OCI-LY1 (cell line): ENCODE results near the gene TGM6.

Source experiments
- EZH2 ChIP-seq: fragments of 200-600 bp; sonication (generic), shearing (Covaris generic); IDR thresholded peaks from 2 replicates; pipeline ENCODE4 v1.8.0; 2017; ENCODE audit warnings: borderline replicate concordance, mixed run types, mild to moderate bottlenecking, antibody characterized with exemption, low read length, moderate library complexity, mixed read lengths
- TF ChIP-seq, protein P1 (sequence below): fragments of 200-600 bp; sonication (generic), shearing (Covaris generic); IDR thresholded peaks from 2 replicates; pipeline ENCODE4 v1.5.1; 2017; ENCODE audit warnings: mild to moderate bottlenecking, antibody characterized with exemption, low read length, moderate library complexity, mixed read lengths

GRCh38 chr20:2382833-2383232, 2.1 kb downstream of the TGM6 start:
- TF ChIP-seq, protein P1, sequence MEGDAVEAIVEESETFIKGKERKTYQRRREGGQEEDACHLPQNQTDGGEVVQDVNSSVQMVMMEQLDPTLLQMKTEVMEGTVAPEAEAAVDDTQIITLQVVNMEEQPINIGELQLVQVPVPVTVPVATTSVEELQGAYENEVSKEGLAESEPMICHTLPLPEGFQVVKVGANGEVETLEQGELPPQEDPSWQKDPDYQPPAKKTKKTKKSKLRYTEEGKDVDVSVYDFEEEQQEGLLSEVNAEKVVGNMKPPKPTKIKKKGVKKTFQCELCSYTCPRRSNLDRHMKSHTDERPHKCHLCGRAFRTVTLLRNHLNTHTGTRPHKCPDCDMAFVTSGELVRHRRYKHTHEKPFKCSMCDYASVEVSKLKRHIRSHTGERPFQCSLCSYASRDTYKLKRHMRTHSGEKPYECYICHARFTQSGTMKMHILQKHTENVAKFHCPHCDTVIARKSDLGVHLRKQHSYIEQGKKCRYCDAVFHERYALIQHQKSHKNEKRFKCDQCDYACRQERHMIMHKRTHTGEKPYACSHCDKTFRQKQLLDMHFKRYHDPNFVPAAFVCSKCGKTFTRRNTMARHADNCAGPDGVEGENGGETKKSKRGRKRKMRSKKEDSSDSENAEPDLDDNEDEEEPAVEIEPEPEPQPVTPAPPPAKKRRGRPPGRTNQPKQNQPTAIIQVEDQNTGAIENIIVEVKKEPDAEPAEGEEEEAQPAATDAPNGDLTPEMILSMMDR: no peak
- TF ChIP-seq EZH2: no peak
